GM21717 (cell line): ENCODE measurements around the gene FBXO41.

Experiments used
- ATAC-seq: cut with Tn5 transposase; IDR thresholded peaks from one replicate; pipeline ENCODE4 v1.9.1; 2021; ENCODE audit warnings: mild to moderate bottlenecking, moderate library complexity; ENCODE audit not compliant: unreplicated experiment

The FBXO41 gene

DNA sequence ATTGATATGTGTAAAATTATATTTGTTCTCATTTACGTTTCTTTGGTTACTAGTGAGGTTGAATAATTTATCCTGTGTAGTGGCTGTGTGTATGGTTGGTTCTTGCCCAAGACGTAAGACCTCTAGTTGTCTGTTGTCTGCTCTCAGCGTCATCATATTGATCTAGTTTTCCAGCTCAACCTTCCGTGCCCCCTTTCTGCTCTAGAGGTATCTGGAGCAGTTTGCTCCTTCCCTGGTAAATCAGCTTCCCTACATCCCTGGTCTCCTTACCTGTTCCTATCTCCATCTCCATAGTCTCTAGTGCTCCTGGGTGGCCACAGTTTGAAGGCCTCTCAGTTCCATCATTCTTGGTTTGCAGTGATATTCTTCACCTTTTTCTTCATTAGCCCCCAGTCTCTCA, 69.0 kb downstream of the FBXO41 start:
- ATAC-seq = no peak

DNA sequence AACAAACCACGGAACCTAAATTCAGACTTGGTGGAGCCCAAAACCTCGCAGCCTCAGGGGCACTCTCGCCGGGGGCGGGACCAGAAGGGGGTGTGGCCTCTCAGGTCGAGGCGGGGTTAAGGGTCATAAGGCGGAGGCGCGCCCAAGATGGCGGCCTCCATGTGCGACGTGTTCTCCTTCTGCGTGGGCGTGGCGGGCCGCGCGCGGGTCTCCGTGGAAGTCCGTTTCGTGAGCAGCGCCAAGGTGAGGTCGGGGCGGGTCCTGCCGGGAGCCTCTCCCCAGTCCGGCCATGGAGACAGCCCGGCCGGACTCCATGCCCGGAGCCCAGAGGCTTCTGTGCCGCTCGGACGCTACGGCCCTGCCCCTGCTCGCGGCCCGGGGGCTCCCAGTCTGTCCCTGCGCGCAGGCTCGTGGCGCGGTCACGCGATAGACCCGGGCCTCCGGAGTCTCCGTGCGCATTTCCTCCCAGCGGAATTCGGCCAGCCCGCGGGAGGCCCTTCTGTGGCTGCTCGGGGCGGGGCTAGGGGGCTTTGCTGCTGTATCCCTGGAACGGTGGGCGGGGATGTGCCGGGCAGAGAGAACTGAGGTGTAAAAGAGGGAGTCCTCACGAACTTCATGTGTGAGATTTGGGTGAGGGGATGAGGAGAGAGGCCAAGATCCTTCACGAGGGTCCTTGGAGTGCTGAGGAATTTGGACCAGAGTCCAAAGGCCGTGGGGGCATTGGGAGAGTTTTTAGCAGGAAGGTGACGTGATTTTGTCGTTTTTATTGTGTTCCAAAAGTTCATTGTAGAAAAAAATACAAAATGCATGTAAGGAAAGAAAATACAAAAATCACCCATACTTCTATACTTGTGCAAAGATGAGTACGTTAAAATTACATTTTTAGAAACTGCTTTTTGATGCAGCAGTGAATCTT, 69.9 kb downstream of the FBXO41 start, which contains the start of gene SMYD5:
SMYD5 (plus strand) TSS at position 126 of the 916 bp plus-strand sequence; CDS start at position 148, 22 bp downstream.
- ATAC-seq = peak; percentile 91

DNA sequence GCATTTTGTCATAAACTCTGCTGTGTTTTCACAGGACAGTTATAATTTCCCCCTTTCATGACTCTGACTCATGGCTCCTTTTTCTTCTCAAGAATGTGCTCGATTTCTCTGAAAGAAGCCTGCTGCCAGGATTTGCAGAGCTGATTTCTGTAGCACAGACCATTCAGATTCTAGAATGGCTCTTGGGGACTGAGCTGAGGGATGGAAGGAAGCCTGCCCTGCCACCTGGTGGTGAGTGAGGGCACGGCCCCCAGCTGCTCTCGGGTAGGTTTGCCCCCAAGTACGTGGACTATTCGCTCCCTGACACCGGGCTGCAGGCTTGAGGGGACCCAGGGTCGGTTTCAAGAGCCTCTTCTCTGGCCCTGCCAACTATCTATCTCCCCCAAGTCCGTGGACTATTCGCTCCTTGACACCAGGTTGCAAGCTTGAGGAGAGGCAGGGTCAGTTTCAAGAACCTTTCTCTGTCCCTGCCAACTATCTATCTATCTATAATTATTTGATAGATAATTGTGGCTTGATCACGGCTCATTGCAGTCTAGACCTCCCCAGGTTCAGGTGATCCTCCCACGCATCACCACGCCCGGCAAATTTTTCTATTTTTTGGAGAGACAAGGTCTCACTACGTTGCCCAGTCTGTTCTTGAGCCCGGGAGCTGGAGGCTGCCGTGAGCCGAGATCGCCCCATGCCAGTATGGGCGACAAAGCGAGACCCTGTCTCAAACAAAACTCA, 71.7 kb downstream of the FBXO41 start:
- ATAC-seq = peak; percentile 65

DNA sequence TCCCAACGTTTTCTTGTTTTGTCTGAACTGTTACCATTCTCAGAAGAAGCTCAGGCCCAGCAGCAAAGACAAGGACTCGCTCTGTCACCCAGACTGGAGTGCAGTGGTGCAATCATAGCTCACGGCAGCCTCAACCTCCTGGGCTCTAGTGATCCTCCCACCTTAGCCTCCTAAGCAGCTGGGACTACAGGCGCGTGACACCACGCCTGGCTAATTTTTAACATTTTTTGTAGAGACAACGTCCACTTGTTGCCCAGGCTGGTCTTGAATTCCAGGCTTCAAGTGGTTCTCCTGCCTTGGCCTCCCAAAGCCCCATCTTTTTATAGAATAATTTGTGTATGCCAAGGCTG, 72.2 kb downstream of the FBXO41 start:
- no peak for ATAC-seq

DNA sequence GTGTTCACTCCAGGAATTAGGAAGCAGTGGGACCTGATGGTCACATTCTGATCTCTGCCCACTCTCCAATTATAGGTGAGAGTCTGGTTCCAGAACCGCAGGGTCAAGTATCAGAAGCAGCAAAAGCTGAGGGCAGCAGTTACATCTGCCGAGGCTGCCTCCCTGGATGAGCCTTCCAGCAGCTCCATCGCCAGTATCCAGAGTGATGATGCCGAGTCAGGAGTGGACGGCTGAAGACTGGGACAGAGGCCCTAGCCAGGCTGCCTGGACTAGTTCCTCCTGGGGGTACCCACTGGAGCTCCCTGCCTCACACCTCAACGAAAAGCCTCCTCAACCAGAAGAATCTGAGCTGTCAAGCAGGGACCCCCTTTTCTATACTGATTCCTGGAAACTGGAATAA, 73.6 kb downstream of the FBXO41 start:
- no peak for ATAC-seq

DNA sequence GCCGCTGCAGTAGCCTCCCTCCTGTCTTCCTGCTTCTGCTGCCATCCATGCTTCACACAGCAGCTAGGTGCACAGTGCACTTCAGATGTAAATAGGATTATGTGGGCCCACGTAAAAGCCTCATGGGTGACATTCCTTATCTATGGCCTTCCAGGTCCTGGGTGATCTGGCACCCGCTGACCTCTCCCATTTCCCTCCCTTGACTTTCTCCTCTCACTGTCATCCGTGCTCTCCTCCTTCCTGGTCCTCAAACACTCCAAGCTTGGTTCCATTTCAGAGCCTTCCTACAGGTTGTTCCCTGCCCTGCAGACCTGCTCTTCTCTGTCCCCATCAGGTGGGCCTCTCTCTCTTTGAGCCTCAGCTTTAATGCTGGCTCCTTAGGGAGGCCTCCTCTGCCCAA, 74.3 kb downstream of the FBXO41 start:
- ATAC-seq = no peak

DNA sequence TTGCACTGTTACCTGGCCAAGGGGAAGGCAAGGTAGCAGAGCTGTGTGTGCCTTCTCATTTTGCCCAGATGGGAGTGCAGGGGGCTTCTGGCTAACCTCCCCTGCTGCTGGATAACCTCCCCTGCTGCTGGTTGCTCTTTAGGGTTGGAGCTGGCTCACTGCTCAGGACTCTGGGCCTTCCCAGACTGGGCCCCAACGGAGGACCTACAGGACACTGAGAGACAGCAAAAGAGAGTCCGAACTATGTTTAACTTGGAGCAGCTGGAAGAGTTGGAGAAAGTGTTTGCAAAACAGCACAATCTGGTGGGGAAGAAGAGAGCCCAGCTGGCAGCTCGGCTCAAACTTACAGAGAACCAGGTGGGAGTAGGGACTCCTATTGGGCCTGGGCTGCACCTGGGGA, 76.0 kb downstream of the FBXO41 start:
- ATAC-seq = no peak

DNA sequence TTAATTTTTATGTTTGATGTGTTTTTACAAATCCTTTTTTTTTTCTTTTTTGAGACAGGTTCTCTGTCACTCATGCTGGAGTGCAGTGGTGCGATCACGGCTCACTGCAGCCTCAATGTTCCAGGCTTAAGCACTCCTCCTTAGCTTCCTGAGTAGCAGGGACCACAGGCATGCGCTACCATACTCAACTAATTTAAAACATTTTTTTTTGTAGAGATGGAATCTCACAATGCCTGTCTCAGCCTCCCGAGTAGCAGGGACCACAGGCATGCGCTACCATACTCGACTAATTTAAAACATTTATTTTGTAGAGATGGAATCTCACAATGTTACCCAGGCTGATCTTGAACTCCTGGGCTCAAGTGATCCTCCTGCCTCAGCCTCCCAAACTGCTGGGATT, 78.7 kb downstream of the FBXO41 start:
- no peak for ATAC-seq
